GM06990 (cell line): ENCODE data around the gene PPFIA2.
"Not testable (repeated sequence)": the region's sequence is repeated elsewhere in the genome, so short reads cannot be mapped to it uniquely, and the experiment has no call there.

Source experiments
- DNase-seq: peaks from one replicate; pipeline ENCODE4 v3.0.0-alpha.2; 2011; ENCODE audit not compliant: insufficient read length; ENCODE audit errors: extremely low read depth
- H3K27me3 ChIP-seq: replicated peaks from 2 replicates; pipeline ENCODE4 v1.6.0; 2011; ENCODE audit warnings: low read length; ENCODE audit not compliant: control insufficient read depth, insufficient read depth
- H3K36me3 ChIP-seq: 2 replicates; pipeline ENCODE4 v1.5.1; 2011; ENCODE audit warnings: low read length; ENCODE audit not compliant: control insufficient read depth, insufficient read depth
- H3K4me3 ChIP-seq: replicated peaks from 2 replicates; pipeline ENCODE4 v1.5.1; 2011; ENCODE audit warnings: low read depth, mild to moderate bottlenecking, control low read depth, low read length
- CTCF ChIP-seq: IDR thresholded peaks from 2 replicates; pipeline ENCODE4 v1.5.1; 2011; ENCODE audit warnings: low read length, control low read depth, mild to moderate bottlenecking, inconsistent platforms; ENCODE audit not compliant: insufficient read depth, poor library complexity, severe bottlenecking

The PPFIA2 gene

GRCh38 chr12:81668475-81668874 is 90.7 kb downstream of the PPFIA2 start:
- TF ChIP-seq CTCF, result no peak
- H3K27me3 ChIP-seq, result no peaks in the 10 kb centered on the region
- DNase-seq, result no peak
- H3K36me3 ChIP-seq, result no peaks in the 10 kb centered on the region
- H3K4me3 ChIP-seq, result no peak overlapping the region

- not testable (repeated sequence) for H3K36me3 ChIP-seq, DNase-seq, H3K4me3 ChIP-seq, H3K27me3 ChIP-seq
These were observed 99.8 kb downstream of the PPFIA2 start for GRCh38 chr12:81659310-81659709.

GRCh38 chr12:81644503-81644902 is 114.6 kb downstream of the PPFIA2 start:
- Histone ChIP-seq H3K4me3 (no peak overlapping the region), H3K27me3 (no peaks in the 10 kb centered on the region), H3K36me3 (no peaks in the 10 kb centered on the region)
- DNase-seq, result no peak
- peak; percentile 31 for TF ChIP-seq CTCF

GRCh38 chr12:81639196-81639595 is 120.0 kb downstream of the PPFIA2 start:
- Histone ChIP-seq H3K4me3 (no peak overlapping the region), H3K36me3 (no peaks in the 10 kb centered on the region), H3K27me3 (no peaks in the 10 kb centered on the region)
- TF ChIP-seq CTCF, result no peak
- DNase-seq, result no peak

GRCh38 chr12:81633127-81633526 is 126.0 kb downstream of the PPFIA2 start:
- Histone ChIP-seq H3K4me3 (no peak overlapping the region), H3K27me3 (no peaks in the 10 kb centered on the region), H3K36me3 (no peaks in the 10 kb centered on the region)
- no peak for DNase-seq
- no peak for TF ChIP-seq CTCF

- peak; percentile 44 for TF ChIP-seq CTCF
- H3K4me3 ChIP-seq, result no peak overlapping the region
- no peak for DNase-seq
- no peaks in the 10 kb centered on the region for H3K27me3 ChIP-seq
- H3K36me3 ChIP-seq, result no peaks in the 10 kb centered on the region
These were observed 131.6 kb downstream of the PPFIA2 start for GRCh38 chr12:81627336-81628189.
